OCI-LY1 (cell line): Measurements from ENCODE around the gene ELF2.

ENCODE experiments used
- EZH2 ChIP-seq: fragments of 200-600 bp; sonication (generic), shearing (Covaris generic); IDR thresholded peaks from 2 replicates; pipeline ENCODE4 v1.8.0; 2017; ENCODE audit warnings: borderline replicate concordance, mixed run types, mild to moderate bottlenecking, antibody characterized with exemption, low read length, moderate library complexity, mixed read lengths
- TF ChIP-seq, protein P1 (sequence below): fragments of 200-600 bp; sonication (generic), shearing (Covaris generic); IDR thresholded peaks from 2 replicates; pipeline ENCODE4 v1.5.1; 2017; ENCODE audit warnings: mild to moderate bottlenecking, antibody characterized with exemption, low read length, moderate library complexity, mixed read lengths

DNA sequence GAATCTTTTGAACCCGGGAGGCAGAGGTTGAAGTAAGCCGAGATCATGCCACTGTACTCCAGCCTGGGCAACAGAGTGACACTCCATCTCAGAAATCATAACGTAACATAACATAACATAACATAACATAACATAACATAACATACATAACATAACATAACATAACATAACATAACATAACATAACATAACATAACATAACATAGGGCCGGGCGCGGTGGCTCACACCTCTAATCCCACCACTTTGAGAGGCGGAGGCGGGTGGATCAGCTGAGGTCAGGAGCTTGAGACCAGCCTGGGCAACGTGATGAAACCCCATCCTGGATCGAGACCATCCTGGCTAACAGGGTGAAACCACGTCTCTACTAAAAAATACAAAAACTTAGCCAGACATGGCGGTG is 84.7 kb downstream of the ELF2 start:
- TF ChIP-seq, protein P1, sequence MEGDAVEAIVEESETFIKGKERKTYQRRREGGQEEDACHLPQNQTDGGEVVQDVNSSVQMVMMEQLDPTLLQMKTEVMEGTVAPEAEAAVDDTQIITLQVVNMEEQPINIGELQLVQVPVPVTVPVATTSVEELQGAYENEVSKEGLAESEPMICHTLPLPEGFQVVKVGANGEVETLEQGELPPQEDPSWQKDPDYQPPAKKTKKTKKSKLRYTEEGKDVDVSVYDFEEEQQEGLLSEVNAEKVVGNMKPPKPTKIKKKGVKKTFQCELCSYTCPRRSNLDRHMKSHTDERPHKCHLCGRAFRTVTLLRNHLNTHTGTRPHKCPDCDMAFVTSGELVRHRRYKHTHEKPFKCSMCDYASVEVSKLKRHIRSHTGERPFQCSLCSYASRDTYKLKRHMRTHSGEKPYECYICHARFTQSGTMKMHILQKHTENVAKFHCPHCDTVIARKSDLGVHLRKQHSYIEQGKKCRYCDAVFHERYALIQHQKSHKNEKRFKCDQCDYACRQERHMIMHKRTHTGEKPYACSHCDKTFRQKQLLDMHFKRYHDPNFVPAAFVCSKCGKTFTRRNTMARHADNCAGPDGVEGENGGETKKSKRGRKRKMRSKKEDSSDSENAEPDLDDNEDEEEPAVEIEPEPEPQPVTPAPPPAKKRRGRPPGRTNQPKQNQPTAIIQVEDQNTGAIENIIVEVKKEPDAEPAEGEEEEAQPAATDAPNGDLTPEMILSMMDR, result no peak
- TF ChIP-seq EZH2, result no peak
